Putamen (tissue), 1 donor: ENCODE data around the gene TPPP.

Experiments used
- DNase-seq: peaks from one replicate; pipeline ENCODE4 v3.0.0-alpha.2; 2016; ENCODE audit warnings: low spot score

The TPPP gene

DNA sequence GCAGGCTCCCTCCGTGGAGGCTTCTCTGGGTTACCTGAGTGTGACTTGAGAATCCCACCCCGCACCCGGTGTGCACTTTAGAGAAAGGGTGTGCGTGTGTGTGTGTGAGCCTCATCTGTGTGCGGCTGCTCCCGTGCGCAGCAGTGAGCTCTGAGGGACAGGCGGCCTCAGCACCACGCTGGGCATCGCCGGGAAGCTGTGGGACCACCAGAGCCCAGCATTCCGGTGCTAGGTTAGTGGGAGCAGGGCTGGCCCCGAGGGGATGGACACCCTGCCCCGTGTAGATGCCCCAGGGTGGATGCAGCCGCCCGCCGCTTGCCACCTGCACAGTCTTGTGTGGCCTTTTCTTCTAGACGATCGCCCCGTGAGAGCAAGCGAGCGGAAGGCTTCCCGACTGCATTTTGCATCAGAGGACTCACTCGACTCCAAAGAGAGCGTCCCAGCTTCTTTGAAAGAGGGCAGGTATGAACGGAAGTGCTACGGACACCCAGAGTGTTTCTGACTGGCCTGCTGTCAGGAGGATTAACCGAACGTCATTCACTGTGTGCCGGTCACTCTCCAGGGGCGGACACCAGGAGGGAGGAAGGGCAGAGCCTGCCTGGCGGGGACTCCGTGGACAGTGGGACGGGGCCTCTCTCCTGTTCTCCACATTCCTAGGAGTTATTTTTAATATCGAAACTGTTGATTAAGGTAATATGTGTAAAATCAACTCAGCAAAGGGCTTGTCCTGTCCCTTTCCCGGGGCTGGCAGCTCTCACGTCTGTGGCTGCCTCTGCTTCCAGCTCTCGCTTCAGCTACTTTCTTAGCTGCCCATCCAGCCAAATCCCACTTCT lies 68.8 kb downstream of the TPPP start:
- no peak for DNase-seq

DNA sequence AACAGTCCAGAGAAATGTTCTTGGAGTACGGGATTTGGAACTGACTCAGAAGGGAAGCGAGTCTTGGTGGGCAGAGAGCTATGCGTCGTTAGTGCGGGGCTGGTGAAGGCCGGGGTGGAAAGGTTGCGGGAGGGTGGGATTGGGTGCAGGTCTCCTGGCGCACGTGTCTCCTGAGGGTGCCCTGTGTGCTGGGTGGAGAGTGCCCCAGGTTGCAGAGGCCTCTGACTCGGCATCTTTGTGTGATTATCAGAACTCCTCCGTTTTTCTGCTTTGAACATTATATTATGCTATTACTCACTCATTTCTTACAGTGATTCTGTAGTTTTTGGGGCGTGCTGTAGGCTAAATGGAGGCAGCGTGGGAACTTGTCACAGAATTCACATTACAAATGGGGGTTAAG lies 69.6 kb downstream of the TPPP start:
- DNase-seq = peak; percentile 49

DNA sequence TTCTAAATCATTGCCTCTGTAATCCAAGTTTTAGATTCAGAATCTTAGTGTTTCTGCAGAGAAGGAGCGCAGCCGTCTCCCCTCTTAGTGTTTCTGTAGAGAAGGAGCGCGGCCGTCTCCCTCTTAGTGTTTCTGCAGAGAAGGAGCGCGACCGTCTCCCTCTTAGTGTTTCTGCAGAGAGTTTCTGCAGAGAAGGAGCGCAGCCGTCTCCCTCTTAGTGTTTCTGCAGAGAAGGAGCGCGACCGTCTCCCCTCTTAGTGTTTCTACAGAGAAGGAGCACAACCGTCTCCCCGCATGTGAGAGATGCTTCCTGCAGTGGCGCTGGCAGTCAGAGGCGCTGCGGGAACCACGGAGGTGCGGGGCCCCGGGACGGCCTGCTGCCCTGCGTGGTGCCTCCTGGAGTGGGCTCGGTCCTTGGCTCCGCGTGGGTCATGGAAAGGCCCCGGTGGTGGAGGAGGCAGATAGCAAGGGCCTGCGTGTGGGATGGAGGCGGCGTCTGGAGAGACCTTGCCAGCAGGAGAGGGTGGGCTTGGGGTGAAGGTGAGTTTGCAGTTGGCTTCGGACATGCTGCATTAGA lies 70.1 kb downstream of the TPPP start:
- no peak for DNase-seq

DNA sequence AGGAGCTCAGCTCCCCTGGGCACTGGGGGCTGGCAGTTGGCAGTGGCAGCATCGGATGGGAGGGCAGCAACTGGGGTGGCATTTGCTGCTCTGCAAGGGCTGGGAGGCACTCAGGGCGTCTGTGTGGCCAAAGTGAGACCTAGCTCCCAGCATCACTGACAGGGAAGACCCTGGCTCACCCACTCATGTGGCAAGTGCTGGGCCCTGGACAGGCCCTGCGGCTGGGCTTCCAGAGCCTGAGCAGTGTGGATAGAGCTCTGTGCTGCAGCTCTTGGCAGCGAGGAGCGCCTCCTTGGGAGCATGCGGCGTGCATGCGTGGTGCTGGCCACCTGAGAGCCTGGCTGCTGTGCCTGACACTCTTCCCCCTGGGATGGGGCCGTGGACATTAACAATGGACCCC lies 70.8 kb downstream of the TPPP start:
- no peak for DNase-seq

DNA sequence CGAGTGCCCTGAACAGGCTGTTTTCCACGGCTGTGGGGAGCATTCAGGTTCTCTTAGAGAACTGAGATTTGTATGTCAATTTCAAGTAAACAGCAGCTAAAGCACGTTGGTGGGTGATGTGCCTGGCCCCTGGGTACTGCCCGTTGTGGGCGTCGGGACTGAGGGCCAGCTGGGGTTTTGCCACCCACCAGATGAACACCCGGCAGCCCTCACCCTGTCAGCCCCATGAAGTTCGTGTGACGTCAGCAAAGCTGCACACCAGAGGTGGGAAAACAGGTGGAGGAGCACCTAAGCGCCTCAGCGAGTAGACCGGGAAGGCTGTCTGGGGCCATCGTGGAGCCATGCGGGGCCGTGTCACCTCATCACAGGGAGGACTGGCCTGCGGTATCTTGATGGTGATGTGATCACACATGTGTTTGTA lies 71.8 kb downstream of the TPPP start:
- no peak for DNase-seq

DNA sequence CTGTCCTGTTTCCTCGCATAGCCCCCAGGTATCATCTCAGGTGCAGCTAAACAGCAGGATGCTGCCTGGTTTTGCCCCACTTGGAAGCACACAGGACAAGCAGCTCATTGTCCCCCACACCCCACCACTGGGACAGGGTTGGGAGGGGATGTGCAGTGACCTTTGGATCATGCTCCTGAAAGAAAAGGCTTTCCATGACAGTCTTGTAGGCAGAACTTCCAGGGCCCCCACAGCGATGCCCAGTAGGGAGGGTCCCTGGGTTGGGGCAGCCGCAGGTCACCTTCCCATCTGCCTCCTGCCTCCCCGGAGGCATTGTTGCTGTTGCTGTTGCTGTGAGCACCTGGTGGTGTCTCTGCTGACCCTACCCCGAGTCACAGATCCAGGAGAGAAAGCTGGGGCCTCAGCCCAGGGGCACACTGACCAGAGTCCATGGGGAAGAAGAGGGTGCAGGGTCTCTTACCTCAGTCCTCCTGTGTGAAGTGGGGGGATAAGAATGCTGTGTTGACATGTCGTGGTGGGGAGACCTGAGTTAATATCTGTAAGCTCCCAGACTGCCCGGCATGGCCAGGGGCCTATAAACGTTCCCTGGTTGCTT lies 72.5 kb downstream of the TPPP start:
- no peak for DNase-seq

DNA sequence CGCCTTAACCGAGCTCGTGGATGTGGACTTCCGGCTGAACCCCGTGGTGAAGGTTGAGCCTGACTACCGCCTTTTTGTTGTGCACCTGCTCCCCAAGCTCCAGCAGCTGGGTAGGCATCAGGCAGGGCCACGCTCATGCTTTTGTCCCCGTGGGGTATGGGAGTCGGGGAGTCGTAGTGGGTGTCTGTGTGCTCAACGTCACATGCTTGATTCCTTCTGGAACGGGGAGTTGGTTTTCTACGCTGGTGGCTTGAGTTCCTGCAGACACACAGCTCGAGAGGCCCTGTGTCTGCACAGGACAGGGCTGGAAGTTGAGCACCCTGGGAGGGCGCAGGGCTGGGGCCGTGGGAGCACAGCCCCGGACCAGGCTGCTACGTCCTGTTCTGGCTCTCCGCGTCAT lies 73.0 kb downstream of the TPPP start:
- no peak for DNase-seq

DNA sequence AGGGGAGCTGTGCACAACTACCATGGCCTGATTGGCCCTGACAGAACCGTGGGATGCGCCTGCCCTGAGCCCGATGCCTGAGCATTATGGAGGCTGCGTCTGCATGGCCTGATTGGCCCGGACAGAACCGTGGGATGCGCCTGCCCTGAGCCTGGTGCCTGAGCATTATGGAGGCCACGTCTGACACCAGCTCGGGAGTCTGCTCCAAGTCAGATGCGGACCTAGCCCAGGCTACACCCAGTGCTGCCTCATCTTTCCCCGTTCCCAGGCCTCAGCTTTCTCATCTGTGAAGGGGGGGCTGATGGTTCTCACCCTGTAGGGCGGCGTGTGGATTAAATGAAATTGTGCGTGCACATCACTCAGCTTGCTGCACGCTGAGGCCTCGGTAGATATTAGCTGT lies 73.7 kb downstream of the TPPP start:
- no peak for DNase-seq

DNA sequence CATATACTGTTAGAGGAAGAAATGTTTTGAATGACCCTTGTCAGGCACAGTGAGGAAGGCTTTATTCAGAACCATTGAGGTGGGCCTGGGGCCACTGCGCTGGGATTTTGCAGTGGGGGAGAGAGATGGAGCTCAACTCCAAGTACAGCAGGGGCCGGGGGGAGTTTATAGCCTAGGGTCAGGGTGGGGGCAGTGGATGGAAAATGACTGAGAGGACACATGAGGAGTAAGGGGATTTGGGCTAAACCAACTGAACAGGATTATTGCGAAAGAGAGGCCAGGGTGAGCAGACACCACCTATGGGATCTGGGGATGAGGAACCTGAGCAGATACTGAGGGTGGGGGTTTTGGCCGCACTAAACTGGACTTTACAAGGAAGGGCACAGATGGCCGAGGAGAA lies 74.7 kb downstream of the TPPP start:
- no peak for DNase-seq

DNA sequence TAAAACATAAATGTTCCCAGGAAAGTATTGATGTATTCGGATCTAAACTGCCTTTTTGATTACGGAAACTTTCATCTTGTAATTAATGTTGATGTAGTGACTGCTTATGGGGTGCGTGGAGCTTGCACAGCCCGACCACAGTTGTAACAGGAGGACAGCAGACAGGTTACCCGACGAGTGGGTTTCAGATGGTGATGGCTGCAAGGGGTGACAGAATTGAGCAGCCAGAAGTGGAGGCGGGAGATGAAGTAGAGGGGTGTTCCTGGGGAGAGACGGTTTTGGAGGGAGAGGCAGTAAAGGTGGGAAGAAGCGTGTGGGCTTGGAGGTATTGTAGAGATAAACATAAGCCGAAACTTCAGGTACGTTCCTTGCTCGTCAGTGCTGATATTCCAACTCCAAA lies 75.3 kb downstream of the TPPP start:
- no peak for DNase-seq

DNA sequence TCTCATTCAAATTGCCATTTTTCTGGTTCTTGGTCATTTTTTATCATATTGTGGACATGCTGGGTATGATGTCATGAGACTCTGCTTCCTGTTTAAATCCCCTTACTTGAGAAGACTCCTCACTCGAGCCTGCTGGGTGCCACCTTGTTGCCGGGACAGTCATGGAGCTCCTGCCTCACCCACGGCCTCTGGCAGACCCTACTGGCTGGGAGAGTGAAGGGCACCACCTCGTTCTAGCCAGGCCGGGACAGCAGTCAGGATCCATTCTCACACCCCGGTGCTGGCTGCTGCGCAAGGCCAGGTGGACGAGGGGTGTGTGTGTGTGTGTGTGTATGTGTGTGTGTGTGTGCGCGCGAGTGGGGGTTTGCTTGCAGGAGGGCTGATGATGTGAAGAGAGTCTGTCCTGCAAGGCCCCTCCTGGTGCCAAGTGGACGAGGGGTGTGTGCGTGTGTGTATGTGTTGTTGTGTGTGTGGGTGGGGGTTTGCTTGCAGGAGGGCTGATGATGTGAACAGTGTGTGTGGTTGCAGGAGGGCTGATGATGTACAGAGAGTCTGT lies 76.6 kb downstream of the TPPP start:
- no peak for DNase-seq

DNA sequence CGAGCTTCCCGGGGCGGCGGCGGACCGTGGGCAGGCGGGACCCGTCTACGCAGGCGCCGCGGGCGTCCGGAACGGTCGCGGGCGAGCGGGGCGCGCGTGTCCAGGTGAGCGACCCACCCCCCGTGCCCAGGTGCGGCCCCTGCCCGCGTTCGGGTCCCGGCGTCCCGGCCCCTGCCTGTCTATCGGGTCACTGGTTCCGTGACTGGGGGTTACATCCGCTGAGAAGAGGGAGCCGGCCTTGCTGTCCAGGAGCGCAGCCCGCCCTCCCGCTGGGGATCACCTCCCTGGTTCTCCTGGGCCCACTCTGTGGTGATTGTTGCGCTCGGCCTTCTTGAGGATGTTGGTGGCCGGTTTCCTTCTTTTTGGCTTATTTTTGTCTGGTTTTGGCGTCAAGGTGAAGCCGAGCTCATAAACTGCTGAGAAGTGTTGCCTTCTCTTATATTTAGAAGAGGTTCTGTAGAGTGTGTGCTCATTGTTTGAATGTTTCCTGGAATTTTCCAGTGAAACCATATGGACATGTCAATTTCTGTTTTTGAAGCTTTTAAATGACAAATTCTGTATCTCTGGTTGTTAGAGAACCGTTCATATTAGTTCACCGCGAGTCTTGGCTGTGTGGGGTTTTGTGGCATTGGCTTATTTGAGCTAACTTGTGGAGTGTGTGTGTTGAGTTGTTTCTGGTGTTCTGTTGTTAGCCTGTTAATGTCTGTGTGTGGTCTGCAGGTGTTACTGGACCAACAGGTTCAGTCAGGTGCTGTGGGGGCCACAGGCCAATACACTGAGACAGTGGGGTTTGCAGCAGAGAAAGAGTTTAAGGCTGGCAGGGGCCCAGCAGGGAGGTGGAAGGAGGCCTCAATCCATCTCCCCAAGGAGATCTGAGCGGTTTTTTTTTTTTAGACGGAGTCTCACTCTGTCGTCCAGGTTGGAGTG lies 80.4 kb downstream of the TPPP start:
- no peak for DNase-seq

DNA sequence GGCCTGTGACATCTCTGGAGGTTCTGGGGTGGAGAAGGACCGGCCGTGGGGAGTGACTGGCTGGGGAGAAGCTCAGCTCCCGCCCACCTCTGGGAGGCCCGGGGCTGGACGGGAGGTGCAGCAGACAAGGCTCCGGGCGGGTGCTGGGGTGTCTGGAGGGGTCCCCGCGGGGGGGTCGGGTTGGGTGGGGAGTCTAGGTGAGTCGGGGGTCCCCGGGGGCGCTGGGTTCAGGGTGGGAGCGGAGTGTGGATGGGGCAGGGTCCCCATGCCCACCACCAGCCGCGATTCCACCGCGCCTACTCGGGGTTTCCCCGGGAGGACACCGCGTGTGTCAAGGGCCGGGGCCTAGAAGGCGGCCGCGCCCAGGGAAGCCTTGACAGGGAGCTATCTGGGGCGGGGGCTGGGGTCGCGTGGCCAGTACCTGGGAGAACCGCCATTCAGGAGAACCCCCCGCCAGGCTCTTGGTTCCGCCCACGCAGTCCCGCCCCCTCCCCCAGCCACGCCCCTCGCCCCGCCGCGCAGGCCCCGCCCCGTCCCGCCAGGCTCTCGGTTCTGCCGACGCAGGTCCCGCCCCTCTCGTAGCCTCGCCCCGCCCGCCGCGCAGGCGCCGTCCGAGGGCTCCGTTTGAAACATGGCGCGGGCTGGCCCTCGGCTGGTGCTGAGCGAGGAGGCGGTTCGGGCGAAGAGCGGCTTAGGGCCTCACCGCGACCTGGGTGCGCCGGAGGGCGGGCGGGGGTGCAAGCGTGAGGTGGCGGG lies 81.2 kb downstream of the TPPP start, which contains the start of gene CEP72:
Gene CEP72, plus strand, starts transcription at position 610 of the 756 bp plus-strand sequence. Its CDS starts 22 bp downstream, at position 632.
- peak; percentile 89 for DNase-seq

DNA sequence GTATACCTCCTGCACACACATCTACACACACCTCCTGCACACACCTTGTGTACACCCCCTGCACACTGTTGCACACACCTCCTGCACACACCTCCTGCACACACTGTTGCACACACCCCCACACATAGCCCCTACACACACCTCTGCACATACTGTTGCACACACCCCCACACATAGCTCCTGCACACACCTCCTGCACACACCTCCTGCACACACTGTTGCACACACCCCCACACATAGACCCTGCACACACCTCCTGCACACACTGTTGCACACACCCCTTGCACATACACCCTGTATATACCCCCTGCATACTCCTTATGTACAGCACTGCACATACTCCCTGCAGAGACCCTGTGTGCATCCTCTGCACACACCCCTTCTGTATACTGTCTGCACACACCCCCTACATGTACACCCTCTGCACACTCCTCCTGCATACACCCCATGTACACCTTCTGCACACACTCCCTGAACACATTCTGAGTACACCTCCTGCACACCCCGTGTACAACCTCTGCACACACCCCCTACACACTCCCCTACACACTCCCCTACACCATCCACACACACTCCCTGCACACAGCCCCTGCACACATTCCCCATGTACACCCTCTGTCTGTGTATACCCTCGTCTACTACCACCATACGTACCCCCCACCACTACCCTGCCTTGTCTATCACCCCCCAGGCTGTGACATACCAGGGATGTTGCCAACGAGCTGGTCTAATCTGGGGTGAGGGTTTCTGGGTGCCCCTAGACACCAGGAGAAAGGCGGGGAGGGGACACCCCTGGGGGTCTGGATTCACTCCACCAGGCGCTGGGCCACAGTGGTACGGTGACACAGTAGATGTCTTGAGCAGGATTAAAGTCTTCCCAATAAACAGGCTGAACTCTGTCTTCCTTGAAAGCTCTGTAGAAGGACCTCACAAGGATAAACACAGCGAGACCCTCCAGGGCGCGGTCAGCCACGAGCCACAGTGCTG lies 82.1 kb downstream of the TPPP start:
- no peak for DNase-seq

DNA sequence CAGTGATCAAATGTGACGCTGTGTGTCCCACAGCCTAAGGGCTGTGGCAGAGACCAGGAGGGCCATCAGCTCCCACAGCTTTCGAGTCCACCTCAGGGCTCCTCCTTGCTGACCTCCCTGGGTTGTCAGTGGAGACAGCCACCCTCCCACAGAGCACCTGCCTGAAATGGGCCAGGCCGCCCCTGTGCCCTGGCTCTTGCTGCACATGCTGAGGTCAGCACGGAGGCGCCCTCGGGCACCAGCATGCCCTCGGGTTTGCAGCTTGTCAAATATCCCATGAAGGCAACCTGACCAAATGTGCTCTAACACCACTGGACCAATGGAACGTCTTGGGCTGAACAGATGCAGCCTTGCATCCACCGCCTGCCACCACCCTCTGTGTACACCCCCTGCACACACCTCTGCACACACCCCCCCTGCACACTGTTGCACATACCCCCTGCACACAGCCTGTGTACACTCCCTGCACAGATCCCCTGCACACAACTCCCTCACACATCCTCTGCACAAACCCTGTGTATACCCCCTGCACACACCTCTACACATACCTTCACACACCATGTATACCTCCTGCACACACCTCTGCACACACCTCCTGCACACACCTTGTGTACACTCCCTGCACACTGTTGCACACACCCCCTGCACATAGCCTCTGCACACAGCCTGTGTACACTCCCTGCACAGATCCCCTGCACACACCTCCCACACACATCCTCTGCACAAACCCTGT lies 83.0 kb downstream of the TPPP start:
- DNase-seq = no peak
